HG03460 (cell line): ENCODE data around the gene KLHDC8B.
"Not testable (repeated sequence)": the region's sequence is repeated elsewhere in the genome, so short reads cannot be mapped to it uniquely, and the experiment has no call there.

Experiments used
- ATAC-seq: cut with Tn5 transposase; IDR thresholded peaks from one replicate; pipeline ENCODE4 v1.9.1; 2021; ENCODE audit not compliant: unreplicated experiment

Gene KLHDC8B

DNA sequence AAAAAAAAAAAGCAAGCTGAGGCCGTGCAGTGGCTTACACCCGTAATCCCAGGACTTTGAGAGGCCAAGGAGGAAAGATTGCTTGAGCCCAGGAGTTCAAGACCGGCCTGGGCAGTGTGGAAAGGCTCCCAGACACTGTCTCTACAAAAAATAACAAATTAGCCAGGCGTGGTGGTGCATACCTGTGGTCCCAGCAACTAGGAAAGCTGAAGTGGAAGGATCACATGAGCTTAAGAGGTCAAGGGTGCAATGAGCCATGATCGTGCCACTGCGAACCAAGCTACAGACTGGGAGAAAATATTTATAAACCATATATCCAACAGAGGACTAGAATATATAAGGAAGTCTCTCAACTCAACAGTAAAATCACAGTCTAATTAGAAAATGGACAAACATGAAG, 10.0 kb downstream of the KLHDC8B start:
- ATAC-seq: no peak

DNA sequence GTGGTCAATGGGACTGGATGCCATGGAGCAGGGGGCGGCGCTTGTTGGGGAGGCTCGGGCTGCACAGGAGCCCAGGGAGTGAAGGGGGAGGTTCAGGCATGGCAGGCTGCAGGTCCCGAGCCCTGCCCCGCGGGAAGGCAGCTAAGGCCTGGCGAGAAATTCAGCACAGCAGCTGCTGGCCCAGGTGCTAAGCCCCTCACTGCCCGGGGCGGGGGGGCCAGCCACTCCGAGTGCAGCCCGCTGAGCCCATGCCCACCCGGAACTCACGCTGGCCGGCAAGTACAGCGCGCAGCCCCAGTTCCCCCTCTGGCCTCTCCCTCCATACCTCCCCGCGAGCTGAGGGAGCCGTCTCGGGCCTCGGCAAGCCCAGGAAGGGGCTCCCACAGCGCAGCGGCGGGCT, 11.3 kb downstream of the KLHDC8B start:
- no peak for ATAC-seq

DNA sequence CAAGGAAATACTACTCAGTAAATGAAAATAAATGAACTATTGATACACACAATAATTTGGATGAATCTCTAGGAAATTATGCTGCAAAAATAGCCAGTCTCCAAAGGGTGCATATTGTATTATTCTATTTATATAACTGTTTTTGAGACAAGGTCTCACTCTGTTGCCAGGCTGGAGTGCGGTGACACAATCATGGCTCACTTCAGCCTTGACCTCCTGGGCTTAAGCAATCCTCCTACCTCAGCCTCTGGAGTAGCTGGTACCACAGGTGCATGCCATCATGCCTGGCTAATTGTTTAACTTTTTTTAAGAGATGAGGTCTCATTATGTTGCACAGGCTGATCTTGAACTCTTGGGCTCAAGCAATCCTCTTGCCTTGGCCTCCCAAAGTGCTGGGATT, 12.5 kb downstream of the KLHDC8B start:
- ATAC-seq: no peak

DNA sequence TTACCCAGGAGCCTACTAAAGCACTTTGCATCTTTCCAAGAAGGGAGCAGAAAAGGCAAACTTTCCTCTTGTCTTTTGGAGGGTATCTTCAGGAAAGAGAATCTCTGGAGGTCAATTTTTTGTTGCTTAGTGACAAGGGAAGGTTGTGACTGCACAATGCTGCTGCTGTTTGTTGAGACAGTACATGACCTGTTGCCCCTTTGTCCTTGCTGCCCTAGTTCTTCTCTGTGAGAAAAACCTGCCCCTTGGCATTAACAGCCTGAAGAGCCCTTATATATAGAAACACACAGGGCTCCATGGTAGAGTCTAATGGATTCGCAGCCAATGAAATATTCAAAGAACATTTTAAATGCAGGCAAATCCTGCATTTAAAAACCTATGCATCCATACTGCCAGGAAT, 20.3 kb downstream of the KLHDC8B start:
- ATAC-seq: no peak

DNA sequence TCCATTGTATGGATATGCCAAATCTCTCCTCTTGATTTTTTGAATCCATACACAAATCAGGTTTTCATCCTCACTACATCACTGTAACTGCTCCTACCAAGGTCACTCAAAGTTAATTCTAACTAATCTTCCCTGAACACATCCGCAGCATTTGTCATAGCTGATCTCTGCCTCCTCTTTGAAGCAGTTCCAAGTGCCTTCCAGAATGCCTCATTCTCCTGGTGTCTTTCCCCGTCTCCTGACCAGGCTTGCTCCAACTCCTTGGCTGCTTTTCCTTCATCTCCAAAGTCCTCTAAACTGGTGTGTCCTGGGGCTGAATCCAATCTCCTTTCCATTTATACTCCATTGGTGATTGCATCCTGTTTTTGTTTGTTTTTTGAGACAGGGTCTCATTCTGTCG, 26.8 kb downstream of the KLHDC8B start:
- no peak for ATAC-seq

DNA sequence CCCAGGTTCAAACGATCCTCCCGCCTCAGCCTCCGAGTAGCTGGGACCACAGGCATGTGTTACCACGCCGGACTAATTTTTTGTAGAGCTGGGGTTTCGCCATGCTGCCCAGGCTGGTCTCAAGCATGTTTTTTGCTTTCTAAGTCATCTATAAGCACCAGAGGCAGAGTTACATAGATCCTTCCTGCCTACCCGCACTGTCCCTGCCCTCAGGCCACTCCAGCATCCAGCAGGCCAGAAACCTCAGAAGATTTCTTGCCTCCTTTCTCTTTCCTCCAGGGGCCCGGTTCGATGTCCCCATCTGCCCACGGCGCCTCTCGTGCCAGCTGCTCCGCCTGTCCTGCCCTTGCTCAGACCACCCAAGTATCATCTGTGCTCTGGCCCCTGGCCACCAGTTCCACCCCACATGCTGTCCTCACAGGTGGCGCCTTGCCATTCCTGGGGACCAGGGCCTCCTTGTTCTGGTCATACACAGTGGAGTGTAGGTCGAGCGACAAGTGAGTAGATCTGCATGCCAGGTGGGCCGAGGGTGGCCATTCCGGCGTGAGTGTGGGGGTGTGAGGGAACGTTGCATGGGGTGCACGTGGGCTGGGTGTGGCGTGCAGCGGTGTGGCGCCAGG, 27.3 kb downstream of the KLHDC8B start:
- no peak for ATAC-seq

DNA sequence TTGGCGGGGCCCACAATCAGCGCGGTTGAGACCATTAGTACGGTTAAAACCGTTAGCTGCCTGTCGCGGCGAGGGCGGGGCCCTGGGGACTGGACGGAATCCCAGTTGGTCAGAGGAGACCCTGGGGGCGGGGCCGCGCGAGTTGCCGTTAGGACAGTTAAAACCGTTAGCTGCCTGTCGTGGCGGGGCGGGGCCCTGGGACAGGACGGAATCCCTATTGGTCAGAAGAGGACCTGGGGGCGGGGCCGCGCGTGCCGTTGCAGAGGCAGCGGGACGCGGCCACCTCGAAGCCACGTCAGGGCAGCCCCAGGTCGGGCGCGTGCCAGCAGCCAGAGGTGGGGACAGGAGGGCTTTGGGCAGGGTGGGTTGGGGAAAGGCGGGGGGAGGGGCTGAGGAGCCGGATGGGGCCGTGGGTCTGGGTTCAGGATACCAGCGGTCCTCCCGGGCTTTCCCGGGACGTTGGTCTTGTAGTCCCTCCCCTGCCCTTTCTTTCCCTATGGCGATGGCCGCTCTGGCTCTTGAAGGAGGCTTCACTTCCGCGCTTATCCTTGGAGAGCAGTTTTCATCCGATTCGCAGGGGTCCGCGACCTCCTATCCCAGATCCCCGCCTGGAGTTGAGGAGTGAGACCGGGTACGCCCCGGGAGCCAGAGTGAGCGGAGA, 28.0 kb downstream of the KLHDC8B start:
- no peak for ATAC-seq

DNA sequence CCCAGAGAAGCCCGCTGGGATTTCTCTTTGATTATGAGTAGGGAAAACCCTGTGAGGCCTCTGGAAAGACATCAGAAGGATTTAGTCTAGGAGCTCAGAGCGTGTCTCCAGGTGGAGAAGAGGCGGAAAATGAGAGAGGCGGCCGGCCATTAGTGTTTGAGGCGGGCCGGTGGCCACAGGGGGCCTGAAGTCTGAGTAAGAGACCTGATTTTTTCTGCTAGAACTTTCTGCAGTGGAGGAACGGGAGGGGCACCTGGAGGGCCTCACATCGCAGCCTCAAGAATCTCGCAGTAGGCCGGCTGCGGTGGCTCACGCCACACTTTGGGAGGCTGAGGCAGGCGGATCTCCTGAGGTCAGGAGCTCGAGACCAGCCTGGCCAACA, 28.5 kb downstream of the KLHDC8B start:
- no peak for ATAC-seq

DNA sequence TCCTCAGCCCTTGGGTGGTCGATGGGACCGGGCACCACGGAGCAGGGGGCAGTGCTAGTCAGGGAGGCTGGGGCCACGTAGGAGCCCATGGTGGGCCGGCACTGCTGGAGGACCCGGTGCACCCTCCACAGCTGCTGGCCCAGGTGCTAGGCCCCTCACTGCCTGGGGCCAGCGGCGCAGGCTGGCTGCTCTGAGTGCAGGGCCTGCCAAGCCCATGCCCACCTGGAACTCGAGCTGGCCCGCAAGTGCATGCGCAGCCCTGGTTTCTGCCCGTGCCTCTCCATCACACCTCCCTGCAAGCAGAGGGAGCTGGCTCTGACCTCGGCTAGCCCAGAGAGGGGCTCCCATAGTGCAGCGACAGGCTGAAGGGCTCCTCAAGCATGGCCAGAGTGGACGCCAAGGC, 42.1 kb downstream of the KLHDC8B start:
- no peak for ATAC-seq

DNA sequence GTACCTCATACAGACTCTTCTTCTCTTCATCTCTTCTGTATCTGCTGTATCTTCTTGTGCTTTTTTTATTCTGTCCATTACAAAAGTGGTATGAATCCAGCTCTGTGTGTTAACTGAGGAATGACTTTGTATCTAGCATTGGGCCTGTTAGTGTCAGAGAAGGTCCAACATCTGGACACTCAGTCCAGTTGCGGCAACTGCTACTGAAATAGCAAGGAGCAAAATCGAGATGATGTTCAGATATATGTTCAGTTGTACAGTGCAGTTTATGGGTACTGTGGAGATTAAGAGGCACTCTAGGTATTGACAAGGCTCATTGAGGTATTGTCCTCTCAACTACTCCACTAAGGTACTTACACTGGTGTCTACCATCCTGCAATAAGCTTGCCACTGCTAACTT, 42.6 kb downstream of the KLHDC8B start:
- no peak for ATAC-seq

DNA sequence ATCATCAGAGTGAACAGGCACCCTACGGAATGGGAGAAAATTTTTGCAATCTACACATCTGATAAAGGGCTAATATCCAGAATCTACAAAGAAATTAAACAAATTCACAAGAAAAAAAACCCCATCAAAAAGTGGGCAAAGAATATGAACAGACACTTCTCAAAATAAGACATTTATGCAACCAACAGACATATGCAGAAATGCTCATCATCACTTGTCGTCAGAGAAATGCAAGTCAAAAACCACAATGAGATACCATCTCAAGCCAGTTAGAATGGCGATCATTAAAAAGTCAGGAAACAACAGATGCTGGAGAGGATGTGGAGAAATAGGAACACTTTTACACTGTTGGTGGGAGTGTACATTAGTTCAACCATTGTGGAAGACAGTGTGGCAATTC, 45.3 kb downstream of the KLHDC8B start:
- ATAC-seq: not testable (repeated sequence)

DNA sequence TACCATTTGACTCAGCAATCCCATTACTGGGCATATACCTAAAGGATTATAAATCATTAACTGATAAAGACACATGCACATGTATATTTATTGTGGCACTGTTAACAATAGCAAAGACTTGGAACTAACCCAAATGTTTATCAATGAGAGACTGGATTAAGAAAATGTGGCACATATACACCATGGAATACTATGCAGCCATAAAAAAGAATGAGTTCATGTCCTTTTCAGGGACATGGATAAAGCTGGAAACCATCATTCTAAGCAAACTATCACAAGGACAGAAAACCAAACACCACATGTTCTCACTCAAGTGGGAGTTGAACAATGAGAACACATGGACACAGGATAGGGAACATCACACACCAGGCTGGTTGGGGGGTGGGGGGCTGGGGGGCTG, 45.7 kb downstream of the KLHDC8B start:
- not testable (repeated sequence) for ATAC-seq

DNA sequence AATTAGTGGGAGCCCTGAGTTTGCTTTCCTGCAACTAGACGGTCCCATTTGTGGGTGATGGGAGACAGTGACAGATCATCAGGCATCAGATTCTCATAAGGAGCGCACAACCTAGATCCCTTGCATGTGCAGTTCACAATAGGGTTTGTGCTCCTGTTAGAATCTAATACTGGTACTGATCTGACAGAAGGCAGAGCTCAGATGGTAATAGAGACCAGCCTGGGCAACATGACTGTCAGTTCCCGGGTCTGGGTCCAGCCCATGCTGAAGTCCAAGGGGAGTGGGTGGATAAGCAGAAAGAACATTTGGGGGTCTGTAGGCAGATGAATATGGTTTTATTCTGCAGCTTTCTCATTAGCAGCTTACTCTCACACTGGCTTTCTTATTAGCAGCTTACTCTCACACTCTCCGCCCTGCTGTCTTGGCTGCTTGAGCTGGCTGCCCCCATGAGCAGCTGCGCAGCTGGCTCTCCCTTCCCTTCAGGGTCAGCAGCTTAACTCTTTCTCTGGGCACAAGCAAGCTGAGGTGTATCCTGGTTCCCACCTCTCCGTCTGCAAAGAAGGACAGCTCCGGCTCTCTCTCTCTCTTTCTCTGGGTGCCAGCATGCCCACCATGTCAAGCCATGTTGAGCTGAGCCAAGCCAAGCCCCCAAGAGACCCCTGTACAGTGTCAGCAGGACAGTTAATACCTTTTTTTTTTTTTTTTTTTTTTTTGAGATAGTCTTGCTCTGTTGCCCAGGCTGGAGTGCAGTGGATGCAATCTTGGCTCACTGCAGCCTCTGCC, 46.5 kb downstream of the KLHDC8B start:
- no peak for ATAC-seq

DNA sequence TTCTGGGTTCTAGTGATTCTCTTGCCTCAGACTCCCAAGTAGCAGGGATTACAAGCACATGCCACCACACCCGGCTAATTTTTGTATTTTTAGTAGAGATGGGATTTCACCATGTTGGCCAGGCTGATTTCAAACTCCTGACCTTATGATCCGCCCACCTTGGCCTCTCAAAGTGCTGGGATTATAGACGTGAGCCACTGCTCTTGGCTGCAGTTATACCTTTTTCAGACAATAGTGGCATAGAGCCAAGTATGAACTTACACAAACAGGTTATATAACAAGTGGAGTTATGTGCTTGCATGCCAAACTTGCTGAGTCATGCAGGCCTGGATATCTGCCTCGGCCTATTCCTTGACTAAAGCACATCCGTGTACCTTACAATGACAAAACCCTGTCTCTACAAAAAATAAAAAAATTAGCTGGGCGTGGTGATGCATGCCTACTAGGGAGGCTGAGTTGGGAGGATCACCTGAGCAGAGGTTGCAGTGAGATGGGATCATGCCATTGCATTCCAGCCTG, 47.1 kb downstream of the KLHDC8B start:
- not testable (repeated sequence) for ATAC-seq

DNA sequence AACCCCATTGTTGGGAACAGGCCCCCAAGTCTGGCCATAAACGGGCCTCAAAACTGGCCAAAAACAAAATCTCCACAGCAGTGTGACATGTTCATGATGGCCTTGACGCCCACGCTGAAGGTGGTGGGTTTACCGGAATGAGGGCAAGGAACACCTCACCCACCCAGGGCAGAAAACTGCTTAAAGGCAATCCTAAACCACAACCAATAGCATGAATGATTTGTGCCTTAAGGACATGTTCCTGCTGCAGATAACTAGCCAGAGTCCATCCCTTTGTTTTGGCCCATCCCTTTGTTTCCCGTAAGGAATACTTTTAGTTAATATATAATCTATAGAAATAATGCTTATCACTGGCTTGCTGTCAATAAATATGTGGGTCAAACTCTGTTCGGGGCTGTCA, 47.7 kb downstream of the KLHDC8B start:
- ATAC-seq: no peak

DNA sequence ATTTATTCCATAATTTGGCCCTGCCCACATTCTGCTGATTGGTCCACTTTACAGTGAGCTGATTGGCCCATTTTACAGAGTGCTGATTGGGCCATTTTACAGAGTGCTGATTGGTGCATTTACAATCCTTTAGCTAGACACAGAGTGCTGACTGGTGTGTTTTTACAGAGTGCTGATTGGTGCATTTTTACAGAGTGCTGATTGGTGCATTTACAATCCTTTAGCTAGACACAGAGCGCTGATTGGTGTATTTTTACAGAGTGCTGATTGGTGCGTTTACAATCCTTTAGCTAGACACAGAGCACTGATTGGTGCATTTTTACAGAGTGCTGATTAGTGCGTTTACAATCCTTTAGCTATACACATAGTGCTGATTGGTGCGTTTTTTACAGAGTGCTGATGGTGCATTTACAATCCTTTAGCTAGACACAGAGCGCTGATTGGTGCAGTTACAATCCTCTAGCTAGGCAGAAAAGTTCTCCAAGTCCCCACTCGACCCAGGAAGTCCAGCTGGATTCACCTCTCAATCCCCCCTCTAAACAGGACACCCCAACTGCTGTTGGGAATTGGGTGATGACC, 49.7 kb downstream of the KLHDC8B start:
- not testable (repeated sequence) for ATAC-seq

DNA sequence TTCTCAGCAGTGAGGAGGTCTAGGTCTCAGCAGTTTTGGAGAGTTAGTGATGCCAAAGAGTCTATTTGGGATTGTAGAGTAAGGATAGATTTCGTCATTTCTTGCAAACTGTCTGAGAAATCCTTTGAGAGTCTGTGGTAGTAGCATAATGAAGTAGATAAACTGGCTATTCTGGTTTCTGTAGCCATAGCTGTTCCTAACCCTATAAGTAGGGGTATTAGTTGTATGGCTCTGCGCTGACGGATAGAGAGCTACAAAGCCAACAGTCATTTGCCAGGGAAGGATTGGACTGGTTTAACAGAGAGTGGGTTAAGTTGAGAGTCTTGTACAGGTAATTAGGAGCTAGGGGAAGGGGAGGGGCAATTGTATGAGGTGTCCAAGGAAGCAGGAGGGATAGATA, 50.6 kb downstream of the KLHDC8B start:
- no peak for ATAC-seq
